ENCODE data around the gene ANO4. TPM values are rescaled to one million over a fixed set of nuclear protein-coding genes. Genes with fewer than 3 reads are reported as not detected.

Gene ANO4
- total RNA-seq, 1 experiment from 2014 or later = 0.24 TPM

- Histone ChIP-seq H3K36me3 (no peaks in the 10 kb centered on the region), H3K4me1 (replicated peaks) (peaks cover 25% of the 10 kb centered on the region), H3K9me3 (replicated peaks) (no peaks in the 10 kb centered on the region), H3K4me3 (no peak overlapping the region), H3K27ac (no peak overlapping the region), H3K27me3 (replicated peaks) (peaks cover 2% of the 10 kb centered on the region)
- no peak for DNase-seq (ENCODE audit: low read depth in 1 of 2, low spot score in 2 of 2)
Observed at GRCh38 chr12:100795800-100796179, 1.2 kb downstream of the ANO4 start.

GRCh38 chr12:100796621-100797020 lies 2.0 kb downstream of the ANO4 start:
- H3K4me1 ChIP-seq (replicated peaks) = peaks cover 25% of the 10 kb centered on the region
- H3K36me3 ChIP-seq = no peaks in the 10 kb centered on the region
- DNase-seq (ENCODE audit: low read depth in 1 of 2, low spot score in 2 of 2) = no peak
- H3K9me3 ChIP-seq (replicated peaks) = no peaks in the 10 kb centered on the region
- no peak overlapping the region for H3K27ac ChIP-seq
- H3K27me3 ChIP-seq (replicated peaks) = peaks cover 2% of the 10 kb centered on the region
- no peak overlapping the region for H3K4me3 ChIP-seq

DNA sequence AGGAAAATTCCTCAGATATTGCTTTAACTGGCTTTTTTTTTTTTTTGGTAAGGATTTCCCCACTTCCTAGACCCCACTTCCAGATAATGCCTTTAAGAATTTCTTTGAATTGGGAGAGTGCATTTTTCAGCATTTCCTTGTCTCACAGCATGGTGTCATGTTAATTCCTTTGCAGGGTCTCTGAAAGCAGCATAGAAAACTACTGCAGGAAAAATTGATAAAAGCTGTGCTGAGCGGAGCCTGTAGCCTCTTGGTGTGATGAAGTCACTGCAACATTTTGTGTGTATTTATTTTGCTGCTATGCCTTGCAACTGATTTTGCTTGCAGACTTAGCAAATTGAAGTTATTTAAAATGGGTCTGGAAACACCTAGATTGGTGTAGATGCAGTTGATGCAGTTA lies 2.7 kb downstream of the ANO4 start:
- DNase-seq (ENCODE audit: low read depth in 1 of 2, low spot score in 2 of 2) = no peak

DNA sequence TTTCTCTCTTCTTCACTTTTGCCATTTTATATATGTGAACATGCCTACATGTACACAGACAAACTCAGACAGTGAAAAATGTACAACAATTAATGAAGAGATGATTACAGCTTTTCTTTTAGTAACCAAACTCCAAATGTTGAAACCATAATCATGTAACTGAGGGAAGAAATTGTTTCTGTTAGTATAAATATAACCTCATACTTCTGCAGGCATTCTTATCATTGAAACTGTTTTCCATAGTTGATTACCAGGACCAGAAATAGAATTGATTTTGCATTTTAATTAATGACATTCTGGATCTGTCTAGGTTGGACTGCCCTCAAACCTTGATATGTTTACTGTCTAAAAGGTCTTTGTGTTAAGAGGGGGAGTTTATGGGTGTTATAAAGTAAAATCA lies 3.2 kb downstream of the ANO4 start:
- Histone ChIP-seq H3K27me3 (replicated peaks) (peaks cover 2% of the 10 kb centered on the region), H3K4me1 (replicated peaks) (peaks cover 25% of the 10 kb centered on the region), H3K27ac (no peak overlapping the region), H3K36me3 (no peaks in the 10 kb centered on the region), H3K9me3 (replicated peaks) (no peaks in the 10 kb centered on the region), H3K4me3 (no peak overlapping the region)
- DNase-seq (ENCODE audit: low read depth in 1 of 2, low spot score in 2 of 2) = no peak

More for the DNA sequence above, 2.7 kb downstream of the ANO4 start:
- Histone ChIP-seq H3K4me3 (no peak overlapping the region), H3K4me1 (replicated peaks) (peaks cover 25% of the 10 kb centered on the region), H3K9me3 (replicated peaks) (no peaks in the 10 kb centered on the region), H3K27me3 (replicated peaks) (peaks cover 2% of the 10 kb centered on the region), H3K27ac (no peak overlapping the region), H3K36me3 (no peaks in the 10 kb centered on the region)

DNA sequence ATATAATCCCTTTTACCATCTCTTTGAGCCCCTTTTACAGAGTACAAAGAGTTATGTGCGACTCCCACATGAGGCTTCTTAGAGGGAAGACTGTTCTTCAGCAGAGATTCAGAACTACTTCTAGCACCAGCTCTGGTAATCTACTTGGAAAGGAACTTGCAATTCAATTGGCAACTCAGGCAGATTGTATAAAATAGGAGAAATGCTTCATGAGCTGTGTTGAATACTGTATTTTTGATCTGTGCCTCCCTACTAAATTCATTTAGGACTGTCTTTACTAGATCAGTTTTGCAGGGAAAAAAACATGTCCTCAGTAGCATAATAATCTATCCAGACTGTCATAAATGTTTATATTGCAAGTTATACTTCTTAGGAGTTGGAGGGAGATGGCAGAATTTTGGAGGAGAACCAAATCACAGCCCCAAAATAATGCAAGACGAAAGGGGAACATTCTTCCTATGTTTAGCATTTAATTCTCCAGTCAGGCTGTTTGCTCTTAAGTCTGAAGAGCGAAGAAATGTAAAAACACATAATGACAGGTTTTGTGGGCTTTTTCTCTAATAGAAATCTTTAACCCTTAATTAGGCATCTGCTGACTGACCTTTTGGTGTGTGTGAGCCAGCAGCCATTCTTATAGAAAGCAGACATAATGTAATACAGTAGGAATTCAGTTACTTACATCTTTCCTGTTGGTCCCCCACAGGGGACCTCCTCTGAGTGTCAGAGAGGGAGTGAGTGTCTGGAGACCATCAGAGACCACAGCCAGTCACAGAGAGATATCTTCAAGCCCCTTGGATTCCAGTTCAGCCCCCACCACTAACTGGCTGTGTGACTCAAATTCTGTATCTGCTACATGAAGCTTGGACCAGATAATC lies 3.9 kb downstream of the ANO4 start:
- Histone ChIP-seq H3K4me1 (replicated peaks) (peaks cover 25% of the 10 kb centered on the region), H3K4me3 (no peak overlapping the region), H3K9me3 (replicated peaks) (no peaks in the 10 kb centered on the region), H3K27me3 (replicated peaks) (peaks cover 2% of the 10 kb centered on the region), H3K27ac (no peak overlapping the region), H3K36me3 (no peaks in the 10 kb centered on the region)
- peak in 1 of 2 experiments; percentile 7 for DNase-seq (ENCODE audit: low read depth in 1 of 2, low spot score in 2 of 2)

DNA sequence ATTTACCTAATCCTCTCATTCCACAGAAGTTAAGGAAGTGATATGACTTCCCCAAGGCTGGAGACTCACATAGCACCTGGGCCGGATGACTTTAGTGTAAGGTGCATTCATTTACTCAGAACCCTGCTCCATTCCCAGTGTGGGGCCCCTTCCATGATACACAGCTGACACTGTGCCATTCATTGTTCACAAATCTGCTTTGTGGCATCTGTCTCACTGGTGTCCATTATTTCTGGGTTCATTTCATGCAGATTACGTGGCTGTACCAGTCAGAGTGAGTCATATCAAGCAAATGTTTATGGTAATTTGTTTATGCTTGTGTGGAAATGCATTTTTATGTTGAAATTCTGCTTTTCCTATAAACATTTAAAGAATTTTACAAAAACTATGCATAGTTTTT lies 5.2 kb downstream of the ANO4 start:
- peak overlapping the region; percentile 39; the same call in 1 of the 2 replicates for H3K27ac ChIP-seq
- no peak overlapping the region for H3K4me3 ChIP-seq
- peaks cover 2% of the 10 kb centered on the region for H3K27me3 ChIP-seq (replicated peaks)
- no peaks in the 10 kb centered on the region for H3K9me3 ChIP-seq (replicated peaks)
- H3K4me1 ChIP-seq (replicated peaks) = peaks cover 25% of the 10 kb centered on the region
- no peaks in the 10 kb centered on the region for H3K36me3 ChIP-seq
- peak; percentile 47 to 56 for DNase-seq (ENCODE audit: low read depth in 1 of 2, low spot score in 2 of 2)

DNA sequence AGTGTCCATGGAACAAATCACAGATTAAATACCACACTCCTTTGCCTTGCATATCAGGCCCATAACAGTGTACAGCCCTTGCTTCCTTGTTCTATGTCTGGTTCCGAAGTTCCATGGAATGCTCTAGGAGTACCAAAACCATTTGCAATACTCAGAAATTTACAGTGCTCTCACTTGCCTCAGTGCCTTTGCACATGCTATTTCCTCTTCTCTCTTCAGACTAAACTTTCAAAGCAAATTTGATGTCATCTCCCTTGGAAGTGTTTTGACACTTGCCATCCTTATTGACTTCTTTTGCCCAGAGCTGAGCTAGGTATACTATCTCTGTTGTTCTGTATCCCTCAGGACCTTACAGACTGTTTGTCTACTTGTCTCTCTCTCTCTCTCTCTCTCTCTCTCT lies 6.1 kb downstream of the ANO4 start:
- H3K27me3 ChIP-seq (replicated peaks) = peaks cover 2% of the 10 kb centered on the region; the same call in 1 of the 2 replicates
- peaks cover 6% of the 10 kb centered on the region; the same call in 1 of the 2 replicates for H3K9me3 ChIP-seq (replicated peaks)
- DNase-seq (ENCODE audit: low read depth in 1 of 2, low spot score in 2 of 2) = no peak
- H3K27ac ChIP-seq = no peak overlapping the region
- H3K36me3 ChIP-seq = no peaks in the 10 kb centered on the region
- peaks cover 25% of the 10 kb centered on the region for H3K4me1 ChIP-seq (replicated peaks)
- H3K4me3 ChIP-seq = no peak overlapping the region

- H3K27me3 ChIP-seq (replicated peaks) = peaks cover 2% of the 10 kb centered on the region; the same call in 1 of the 2 replicates
- H3K4me1 ChIP-seq (replicated peaks) = peaks cover 25% of the 10 kb centered on the region
- no peak overlapping the region for H3K27ac ChIP-seq
- no peak for DNase-seq (ENCODE audit: low read depth in 1 of 2, low spot score in 2 of 2)
- peaks cover 6% of the 10 kb centered on the region; the same call in 1 of the 2 replicates for H3K9me3 ChIP-seq (replicated peaks)
- no peaks in the 10 kb centered on the region for H3K36me3 ChIP-seq
- no peak overlapping the region for H3K4me3 ChIP-seq
Observed at GRCh38 chr12:100801320-100801719, 6.7 kb downstream of the ANO4 start.

GRCh38 chr12:100808777-100809176 lies 14.2 kb downstream of the ANO4 start:
- Histone ChIP-seq H3K27ac (no peak overlapping the region), H3K9me3 (replicated peaks) (peaks cover 6% of the 10 kb centered on the region; the same call in 1 of the 2 replicates), H3K4me3 (no peak overlapping the region), H3K36me3 (no peaks in the 10 kb centered on the region; the same call in 1 of the 2 replicates), H3K27me3 (replicated peaks) (peaks cover 4% of the 10 kb centered on the region; the same call in 1 of the 2 replicates), H3K4me1 (replicated peaks) (no peaks in the 10 kb centered on the region)
- no peak for DNase-seq (ENCODE audit: low read depth in 1 of 2, low spot score in 2 of 2)

DNA sequence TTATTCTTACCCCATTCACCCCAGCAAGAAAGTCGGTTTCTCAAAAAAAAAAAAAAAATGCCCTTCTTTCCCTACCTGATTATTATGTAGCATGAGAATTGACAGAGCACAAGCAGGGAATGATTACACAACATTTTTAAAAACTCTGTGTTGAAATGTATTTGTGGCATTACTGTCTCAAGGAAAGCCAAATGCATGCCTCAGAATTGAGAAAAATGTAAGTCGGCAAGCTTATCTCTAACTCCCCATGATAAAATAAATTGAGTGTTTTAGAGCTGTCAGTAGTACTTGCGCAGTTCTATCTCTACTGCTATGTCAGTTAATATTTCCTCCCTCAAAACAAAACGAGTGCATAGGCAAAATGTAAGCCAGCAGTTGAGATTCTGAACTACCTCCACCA lies 25.7 kb downstream of the ANO4 start:
- no peak for DNase-seq (ENCODE audit: low read depth in 1 of 2, low spot score in 2 of 2)
- Histone ChIP-seq H3K4me3 (no peak overlapping the region), H3K27me3 (replicated peaks) (no peaks in the 10 kb centered on the region; the same call in 1 of the 2 replicates), H3K36me3 (no peaks in the 10 kb centered on the region), H3K4me1 (replicated peaks) (no peaks in the 10 kb centered on the region), H3K27ac (no peak overlapping the region), H3K9me3 (replicated peaks) (no peaks in the 10 kb centered on the region)

- H3K4me1 ChIP-seq (replicated peaks) = no peaks in the 10 kb centered on the region
- H3K27me3 ChIP-seq (replicated peaks) = no peaks in the 10 kb centered on the region
- H3K36me3 ChIP-seq = no peaks in the 10 kb centered on the region
- DNase-seq (ENCODE audit: low read depth in 1 of 2, low spot score in 2 of 2) = no peak
- H3K27ac ChIP-seq = no peak overlapping the region
- H3K9me3 ChIP-seq (replicated peaks) = no peaks in the 10 kb centered on the region
- H3K4me3 ChIP-seq = no peak overlapping the region
Observed at GRCh38 chr12:100823963-100824362, 29.4 kb downstream of the ANO4 start.

DNA sequence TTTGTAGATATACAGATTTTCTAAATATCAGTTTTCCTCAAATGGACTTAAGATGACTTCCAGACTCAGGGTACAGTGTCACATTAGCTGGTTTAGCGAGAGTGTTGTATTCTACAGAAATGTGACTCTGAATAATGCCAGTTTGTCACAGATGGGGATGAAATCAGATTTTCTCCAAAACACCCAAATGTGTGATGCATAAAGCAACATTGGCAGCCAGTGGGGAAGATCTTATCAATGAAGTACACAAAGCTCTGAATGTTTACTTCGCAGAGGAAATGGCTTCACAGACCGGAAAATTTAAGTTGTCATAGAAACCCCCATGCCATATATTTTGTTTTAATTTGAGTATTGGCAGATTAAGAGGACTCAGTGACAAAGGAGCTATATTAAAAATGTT lies 29.9 kb downstream of the ANO4 start:
- DNase-seq (ENCODE audit: low read depth in 1 of 2, low spot score in 2 of 2) = no peak

DNA sequence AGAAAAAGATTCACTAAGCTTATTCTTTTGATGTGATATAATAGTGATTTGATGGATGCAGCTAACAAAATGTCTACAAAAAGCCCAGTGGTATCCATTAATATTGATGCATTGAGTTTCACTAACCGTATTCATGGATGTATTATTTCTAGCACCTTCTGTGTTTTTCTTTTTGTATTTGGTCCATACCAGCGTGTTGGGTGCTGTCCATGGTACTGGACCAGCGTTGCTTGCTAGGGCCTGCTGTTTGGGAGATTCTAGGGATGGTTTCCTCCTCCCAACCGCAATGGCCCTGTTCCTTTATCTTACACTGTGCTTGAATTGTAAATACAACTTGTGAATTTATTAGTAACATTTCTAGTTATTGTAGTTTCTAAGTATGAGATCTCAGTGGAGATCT lies 31.7 kb downstream of the ANO4 start:
- Histone ChIP-seq H3K9me3 (replicated peaks) (no peaks in the 10 kb centered on the region), H3K27me3 (replicated peaks) (no peaks in the 10 kb centered on the region; the same call in 1 of the 2 replicates), H3K4me3 (no peak overlapping the region), H3K4me1 (replicated peaks) (no peaks in the 10 kb centered on the region), H3K36me3 (no peaks in the 10 kb centered on the region), H3K27ac (no peak overlapping the region)
- DNase-seq (ENCODE audit: low read depth in 1 of 2, low spot score in 2 of 2) = peak in 1 of 2 experiments; percentile 19

More for the DNA sequence above, 29.9 kb downstream of the ANO4 start:
- Histone ChIP-seq H3K27me3 (replicated peaks) (no peaks in the 10 kb centered on the region), H3K4me1 (replicated peaks) (no peaks in the 10 kb centered on the region), H3K36me3 (no peaks in the 10 kb centered on the region), H3K4me3 (no peak overlapping the region), H3K27ac (no peak overlapping the region), H3K9me3 (replicated peaks) (no peaks in the 10 kb centered on the region)

GRCh38 chr12:100827901-100828520 lies 33.4 kb downstream of the ANO4 start:
- Histone ChIP-seq H3K27me3 (replicated peaks) (no peaks in the 10 kb centered on the region; the same call in 1 of the 2 replicates), H3K4me3 (no peak overlapping the region), H3K27ac (no peak overlapping the region), H3K9me3 (replicated peaks) (no peaks in the 10 kb centered on the region), H3K36me3 (no peaks in the 10 kb centered on the region), H3K4me1 (replicated peaks) (no peaks in the 10 kb centered on the region)
- peak in 1 of 2 experiments; percentile 14 for DNase-seq (ENCODE audit: low read depth in 1 of 2, low spot score in 2 of 2)
